ENCODE data around the gene KIAA0825. TPM values are rescaled to one million over a fixed set of nuclear protein-coding genes. Genes with fewer than 3 reads are reported as not detected.

KIAA0825 gene
- total RNA-seq, 2 experiments from 2014 or later, result 1.1 to 1.3 TPM

- no peaks in the 10 kb centered on the region for H3K36me3 Mint-ChIP-seq (ENCODE audit: low read depth)
- H3K27me3 Mint-ChIP-seq, result no peaks in the 10 kb centered on the region
- ChIA-PET POLR2A (no interaction called here), CTCF (interaction anchor here (0.8 to 1.2 kb wide), 2 partner anchors 21 to 213 kb away, joined by 3 read pairs; no protein-coding TSS in a partner anchor)
- intact Hi-C loops (cut with DNase I, micrococcal nuclease), result no loop called here
- H3K27ac Mint-ChIP-seq, result no peak overlapping the region
- no peaks in the 10 kb centered on the region for H3K4me1 Mint-ChIP-seq
- ATAC-seq (no peak), DNase-seq (no peak)
- H3K4me3 Mint-ChIP-seq, result no peak overlapping the region
- no peaks in the 10 kb centered on the region for H3K9me3 Mint-ChIP-seq (ENCODE audit: low read depth)
These were observed 120.2 kb downstream of the KIAA0825 start for GRCh38 chr5:94498199-94498598.

GRCh38 chr5:94485067-94485466, 133.3 kb downstream of the KIAA0825 start:
- Mint-ChIP-seq H3K36me3 (ENCODE audit: low read depth) (no peaks in the 10 kb centered on the region), H3K27ac (no peak overlapping the region), H3K27me3 (no peaks in the 10 kb centered on the region), H3K9me3 (ENCODE audit: low read depth) (no peaks in the 10 kb centered on the region), H3K4me1 (no peaks in the 10 kb centered on the region), H3K4me3 (no peak overlapping the region)
- ATAC-seq (no peak), DNase-seq (no peak)
- POLR2A ChIA-PET, result no interaction called here
- CTCF ChIA-PET, result no interaction called here
- intact Hi-C loops (cut with DNase I, micrococcal nuclease), result no loop called here

- POLR2A ChIA-PET, result no interaction called here
- H3K4me3 Mint-ChIP-seq, result no peak overlapping the region
- no peak for ATAC-seq
These were observed 137.3 kb downstream of the KIAA0825 start for GRCh38 chr5:94481059-94481458.

GRCh38 chr5:94480486-94480885, 137.9 kb downstream of the KIAA0825 start:
- H3K9me3 Mint-ChIP-seq (ENCODE audit: low read depth), result no peaks in the 10 kb centered on the region
- CTCF ChIA-PET, result interaction anchor here (0.6 to 1.3 kb wide), 2 partner anchors 10 to 124 kb away, joined by 4 to 5 read pairs; no protein-coding TSS in a partner anchor
- H3K27ac Mint-ChIP-seq, result no peak overlapping the region
- no peak for ATAC-seq
- no peaks in the 10 kb centered on the region for H3K36me3 Mint-ChIP-seq (ENCODE audit: low read depth)
- DNase-seq, result no peak
- H3K27me3 Mint-ChIP-seq, result no peaks in the 10 kb centered on the region
- intact Hi-C loops (cut with DNase I, micrococcal nuclease), result no loop called here
- H3K4me3 Mint-ChIP-seq, result no peak overlapping the region
- POLR2A ChIA-PET, result no interaction called here
- no peaks in the 10 kb centered on the region for H3K4me1 Mint-ChIP-seq

More at GRCh38 chr5:94481059-94481458, 137.3 kb downstream of the KIAA0825 start:
- Mint-ChIP-seq H3K9me3 (ENCODE audit: low read depth) (no peaks in the 10 kb centered on the region), H3K36me3 (ENCODE audit: low read depth) (no peaks in the 10 kb centered on the region), H3K27me3 (no peaks in the 10 kb centered on the region), H3K4me1 (no peaks in the 10 kb centered on the region), H3K27ac (no peak overlapping the region)
- DNase-seq, result no peak
- intact Hi-C loops (cut with DNase I, micrococcal nuclease), result no loop called here
- CTCF ChIA-PET, result interaction anchor here (1.3 kb wide), 1 partner anchor 10 kb away, joined by 4 read pairs; no protein-coding TSS in a partner anchor

- Mint-ChIP-seq H3K4me1 (no peaks in the 10 kb centered on the region), H3K27me3 (no peaks in the 10 kb centered on the region)
- no peak for DNase-seq
These were observed 144.5 kb downstream of the KIAA0825 start for GRCh38 chr5:94473936-94474335.

GRCh38 chr5:94471521-94471920, 146.9 kb downstream of the KIAA0825 start:
- Mint-ChIP-seq H3K4me3 (no peak overlapping the region), H3K9me3 (ENCODE audit: low read depth) (no peaks in the 10 kb centered on the region), H3K27me3 (no peaks in the 10 kb centered on the region), H3K4me1 (no peaks in the 10 kb centered on the region), H3K27ac (no peak overlapping the region), H3K36me3 (ENCODE audit: low read depth) (no peaks in the 10 kb centered on the region)
- ATAC-seq (no peak), DNase-seq (no peak)
- POLR2A ChIA-PET, result no interaction called here
- CTCF ChIA-PET, result interaction anchor here (0.6 kb wide), 1 partner anchor 269 kb away, joined by 3 read pairs; no protein-coding TSS in a partner anchor
- intact Hi-C loops (cut with DNase I, micrococcal nuclease), result no loop called here

More at GRCh38 chr5:94473936-94474335, 144.5 kb downstream of the KIAA0825 start:
- ATAC-seq, result no peak
- Mint-ChIP-seq H3K4me3 (no peak overlapping the region), H3K9me3 (ENCODE audit: low read depth) (no peaks in the 10 kb centered on the region), H3K27ac (no peak overlapping the region), H3K36me3 (ENCODE audit: low read depth) (no peaks in the 10 kb centered on the region)
- CTCF ChIA-PET, result no interaction called here
- intact Hi-C loops (cut with DNase I, micrococcal nuclease), result no loop called here
- POLR2A ChIA-PET, result no interaction called here

GRCh38 chr5:94470802-94471201, 147.6 kb downstream of the KIAA0825 start:
- DNase-seq (no peak), ATAC-seq (no peak)
- Mint-ChIP-seq H3K4me1 (no peaks in the 10 kb centered on the region), H3K27ac (no peak overlapping the region), H3K4me3 (no peak overlapping the region), H3K9me3 (ENCODE audit: low read depth) (no peaks in the 10 kb centered on the region), H3K27me3 (no peaks in the 10 kb centered on the region), H3K36me3 (ENCODE audit: low read depth) (no peaks in the 10 kb centered on the region)
- ChIA-PET CTCF (no interaction called here), POLR2A (no interaction called here)
- intact Hi-C loops (cut with DNase I, micrococcal nuclease), result no loop called here

- intact Hi-C loops (cut with DNase I, micrococcal nuclease), result no loop called here
- H3K9me3 Mint-ChIP-seq (ENCODE audit: low read depth), result no peaks in the 10 kb centered on the region
- H3K36me3 Mint-ChIP-seq (ENCODE audit: low read depth), result no peaks in the 10 kb centered on the region
- POLR2A ChIA-PET, result no interaction called here
- no peak for DNase-seq
- H3K27me3 Mint-ChIP-seq, result no peaks in the 10 kb centered on the region
- no peak overlapping the region for H3K27ac Mint-ChIP-seq
- ATAC-seq, result no peak
- no peaks in the 10 kb centered on the region for H3K4me1 Mint-ChIP-seq
- CTCF ChIA-PET, result no interaction called here
- no peak overlapping the region for H3K4me3 Mint-ChIP-seq
These were observed 148.5 kb downstream of the KIAA0825 start for GRCh38 chr5:94469894-94470329.

- no peak for ATAC-seq
- CTCF ChIA-PET, result interaction anchor here (0.7 kb wide), 1 partner anchor 8 kb away, joined by 3 read pairs; no protein-coding TSS in a partner anchor
- POLR2A ChIA-PET, result no interaction called here
- no peak for DNase-seq
- no peaks in the 10 kb centered on the region for H3K36me3 Mint-ChIP-seq (ENCODE audit: low read depth)
- no peaks in the 10 kb centered on the region for H3K27me3 Mint-ChIP-seq
- intact Hi-C loops (cut with DNase I, micrococcal nuclease), result no loop called here
- no peak overlapping the region for H3K4me3 Mint-ChIP-seq
- no peak overlapping the region for H3K27ac Mint-ChIP-seq
- no peaks in the 10 kb centered on the region for H3K4me1 Mint-ChIP-seq
- no peaks in the 10 kb centered on the region for H3K9me3 Mint-ChIP-seq (ENCODE audit: low read depth)
These were observed 150.2 kb downstream of the KIAA0825 start for GRCh38 chr5:94467954-94468930.

GRCh38 chr5:94467346-94467953, 151.0 kb downstream of the KIAA0825 start:
- intact Hi-C loops (cut with DNase I, micrococcal nuclease), result no loop called here
- no peaks in the 10 kb centered on the region for H3K4me1 Mint-ChIP-seq
- ChIA-PET CTCF (no interaction called here), POLR2A (no interaction called here)
- no peak overlapping the region for H3K27ac Mint-ChIP-seq
- DNase-seq (no peak), ATAC-seq (no peak)
- peaks cover under 1% of the 10 kb centered on the region for H3K36me3 Mint-ChIP-seq (ENCODE audit: low read depth)
- H3K4me3 Mint-ChIP-seq, result no peak overlapping the region
- no peaks in the 10 kb centered on the region for H3K9me3 Mint-ChIP-seq (ENCODE audit: low read depth)
- no peaks in the 10 kb centered on the region for H3K27me3 Mint-ChIP-seq

GRCh38 chr5:94463739-94464138, 154.7 kb downstream of the KIAA0825 start:
- Mint-ChIP-seq H3K27me3 (no peaks in the 10 kb centered on the region), H3K9me3 (ENCODE audit: low read depth) (no peaks in the 10 kb centered on the region), H3K4me1 (no peaks in the 10 kb centered on the region), H3K36me3 (ENCODE audit: low read depth) (peaks cover 2% of the 10 kb centered on the region), H3K27ac (no peak overlapping the region), H3K4me3 (no peak overlapping the region)
- POLR2A ChIA-PET, result no interaction called here
- DNase-seq (no peak), ATAC-seq (no peak)
- CTCF ChIA-PET, result no interaction called here
- intact Hi-C loops (cut with DNase I, micrococcal nuclease), result no loop called here

- Mint-ChIP-seq H3K36me3 (ENCODE audit: low read depth) (peaks cover 2% of the 10 kb centered on the region), H3K4me3 (no peak overlapping the region), H3K4me1 (no peaks in the 10 kb centered on the region), H3K9me3 (ENCODE audit: low read depth) (no peaks in the 10 kb centered on the region), H3K27ac (no peak overlapping the region), H3K27me3 (no peaks in the 10 kb centered on the region)
- intact Hi-C loops (cut with DNase I, micrococcal nuclease), result no loop called here
- CTCF ChIA-PET, result no interaction called here
- POLR2A ChIA-PET, result no interaction called here
- ATAC-seq (no peak), DNase-seq (no peak)
These were observed 157.3 kb downstream of the KIAA0825 start for GRCh38 chr5:94461131-94461530.

Data from activated CD4-positive, alpha-beta T cell treated with anti-CD3 and anti-CD28 coated beads for 36 hours (primary cell).